Transverse colon (tissue), 3 donors: ENCODE results near the gene CIRBP.

Experiments
- CTCF ChIP-seq, 5 experiments: fragments of 200-600 bp in 3 of 5; fragments of 450-650 bp in 2 of 5; sonication (generic) in 3 of 5; IDR thresholded peaks; 1 replicate in 2 of 5; 2 replicates in 3 of 5; pipeline ENCODE4 v1.5.1; 2016 to 2017; ENCODE audit warnings: antibody characterized with exemption in 5 of 5, inconsistent platforms in 3 of 5, mild to moderate bottlenecking in 2 of 5, moderate library complexity in 1 of 5
- POLR2A ChIP-seq: fragments of 450-650 bp; IDR thresholded peaks from one replicate; pipeline ENCODE4 v1.6.1; 2016; ENCODE audit warnings: antibody characterized with exemption, mild to moderate bottlenecking, moderate library complexity

GRCh38 chr19:1288833-1289685 lies 19.9 kb downstream of the CIRBP start:
- TF ChIP-seq CTCF (IDR thresholded peaks at IDR 0.05) (no peak), POLR2A (no peak)
